HCT116 (cell line): ENCODE results near the gene SPRYD7.

Source experiments
- POLR2A ChIP-seq: IDR thresholded peaks from 2 replicates; pipeline ENCODE4 v1.7.0; 2011; ENCODE audit warnings: borderline replicate concordance; ENCODE audit not compliant: insufficient read depth, insufficient read length; ENCODE audit errors: extremely low read depth
- POLR2AphosphoS5 ChIP-seq: IDR thresholded peaks from 2 replicates; pipeline ENCODE4 v1.6.1; 2011; ENCODE audit warnings: mild to moderate bottlenecking, low read depth, low read length, moderate library complexity
- REST ChIP-seq: IDR thresholded peaks from 2 replicates; pipeline ENCODE4 v1.6.1; 2012; ENCODE audit warnings: low read depth
- YY1 ChIP-seq: IDR thresholded peaks from 2 replicates; pipeline ENCODE4 v1.6.1; 2011; ENCODE audit warnings: low read length, low read depth, moderate library complexity, mild to moderate bottlenecking; ENCODE audit not compliant: insufficient replicate concordance; ENCODE audit errors: extremely low read depth
- ZNF274 ChIP-seq: fragments of 200-500 bp; sonication (Bioruptor generic); IDR thresholded peaks from 2 replicates; pipeline ENCODE4 v1.6.1; 2014; ENCODE audit warnings: mild to moderate bottlenecking, low read depth, low read length, inconsistent platforms
- TF ChIP-seq, protein P1 (sequence below), 3 experiments: fragments of 200-600 bp in 1 of 3; sonication (generic) in 1 of 3; IDR thresholded peaks in 2 of 3; conservative IDR thresholded peaks in 1 of 3; 2 replicates each; pipeline ENCODE4 v1.5.1; 2012 to 2017; ENCODE audit warnings: low read depth in 2 of 3, low read length in 2 of 3, antibody characterized with exemption in 1 of 3, borderline replicate concordance in 1 of 3, control low read depth in 1 of 3, mild to moderate bottlenecking in 1 of 3, mixed read lengths in 1 of 3, mixed run types in 1 of 3, moderate library complexity in 1 of 3; ENCODE audit not compliant: insufficient read depth in 1 of 3

GRCh38 chr13:49938921-49939320, 2.8 kb upstream of the SPRYD7 start:
- TF ChIP-seq YY1 (no peak), ZNF274 (no peak), POLR2A (no peak), POLR2AphosphoS5 (no peak), REST (no peak)
- TF ChIP-seq, protein P1, sequence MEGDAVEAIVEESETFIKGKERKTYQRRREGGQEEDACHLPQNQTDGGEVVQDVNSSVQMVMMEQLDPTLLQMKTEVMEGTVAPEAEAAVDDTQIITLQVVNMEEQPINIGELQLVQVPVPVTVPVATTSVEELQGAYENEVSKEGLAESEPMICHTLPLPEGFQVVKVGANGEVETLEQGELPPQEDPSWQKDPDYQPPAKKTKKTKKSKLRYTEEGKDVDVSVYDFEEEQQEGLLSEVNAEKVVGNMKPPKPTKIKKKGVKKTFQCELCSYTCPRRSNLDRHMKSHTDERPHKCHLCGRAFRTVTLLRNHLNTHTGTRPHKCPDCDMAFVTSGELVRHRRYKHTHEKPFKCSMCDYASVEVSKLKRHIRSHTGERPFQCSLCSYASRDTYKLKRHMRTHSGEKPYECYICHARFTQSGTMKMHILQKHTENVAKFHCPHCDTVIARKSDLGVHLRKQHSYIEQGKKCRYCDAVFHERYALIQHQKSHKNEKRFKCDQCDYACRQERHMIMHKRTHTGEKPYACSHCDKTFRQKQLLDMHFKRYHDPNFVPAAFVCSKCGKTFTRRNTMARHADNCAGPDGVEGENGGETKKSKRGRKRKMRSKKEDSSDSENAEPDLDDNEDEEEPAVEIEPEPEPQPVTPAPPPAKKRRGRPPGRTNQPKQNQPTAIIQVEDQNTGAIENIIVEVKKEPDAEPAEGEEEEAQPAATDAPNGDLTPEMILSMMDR (IDR thresholded peaks at IDR 0.05 in 2 of 3, conservative IDR thresholded peaks at IDR 0.05 in 1 of 3; ENCODE audit: borderline replicate concordance in 1 of 3, insufficient read depth in 1 of 3, low read depth in 2 of 3, low read length in 2 of 3): no peak
